ENCODE measurements around the gene B3GNT7.
"Not testable (repeated sequence)": the region's sequence is repeated elsewhere in the genome, so short reads cannot be mapped to it uniquely, and the experiment has no call there.

Gene B3GNT7

DNA sequence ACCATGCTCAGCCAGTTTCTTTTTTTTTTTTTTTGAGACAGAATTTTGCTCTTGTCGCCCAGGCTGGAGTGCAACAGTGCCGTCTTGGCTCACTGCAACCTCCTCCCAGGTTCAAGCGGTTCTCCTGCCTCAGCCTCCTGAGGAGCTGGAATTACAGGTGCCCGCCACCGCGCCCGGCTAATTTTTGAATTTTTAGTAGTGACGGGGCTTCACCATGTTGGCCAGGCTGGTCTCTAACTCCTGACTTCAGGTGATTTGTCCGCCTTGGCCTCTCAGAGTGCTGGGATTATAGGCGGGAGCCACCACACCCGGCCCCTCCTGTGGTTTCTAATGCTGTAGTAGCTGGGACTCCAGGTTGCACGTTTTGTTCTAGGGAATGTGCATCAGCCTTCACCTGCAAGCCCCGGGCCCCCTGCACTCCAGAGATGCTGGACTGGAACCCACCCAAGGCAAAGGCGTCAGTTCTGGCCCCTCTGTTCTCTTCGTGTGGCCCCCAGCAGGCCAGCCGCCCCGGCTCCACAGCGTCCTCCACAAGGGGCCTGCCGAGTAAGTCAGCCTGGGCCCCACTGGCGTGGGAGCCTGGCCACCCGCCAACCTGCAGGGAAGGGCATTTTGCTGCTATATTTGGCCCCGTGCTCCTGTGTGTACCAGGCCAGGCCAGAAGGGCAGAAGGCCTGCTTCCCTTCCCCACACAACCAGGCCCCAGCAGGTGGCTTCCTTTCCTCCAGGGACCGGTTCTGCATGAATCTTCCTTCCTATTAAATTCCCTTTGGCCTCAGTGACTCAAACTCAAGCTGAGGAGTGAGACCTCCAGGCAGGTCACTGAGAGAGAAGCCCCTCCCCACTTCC, 25.7 kb upstream of the B3GNT7 start:
- ATAC-seq, result no peak

DNA sequence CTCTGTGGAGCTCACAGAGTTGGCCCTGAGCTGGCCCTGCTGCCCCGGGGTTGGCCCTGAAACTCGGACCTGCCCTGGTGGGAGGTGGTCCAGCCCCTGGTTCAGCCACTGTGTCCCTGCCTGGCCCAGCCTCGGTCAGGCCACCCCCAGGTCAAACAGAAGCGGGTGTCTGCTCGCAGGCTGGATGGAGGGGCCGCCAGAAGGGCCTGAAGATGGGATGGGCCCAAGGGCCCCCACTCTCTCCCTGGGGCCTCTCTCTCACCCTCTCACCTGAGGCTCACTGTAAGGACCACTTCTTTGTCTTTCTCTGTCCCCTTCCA, 25.1 kb upstream of the B3GNT7 start:
- no peak for ATAC-seq

GRCh38 chr2:231370749-231371429, 24.6 kb upstream of the B3GNT7 start:
- ATAC-seq, result no peak

- no peak for ATAC-seq
Measured at GRCh38 chr2:231371430-231372054, 24.0 kb upstream of the B3GNT7 start.

DNA sequence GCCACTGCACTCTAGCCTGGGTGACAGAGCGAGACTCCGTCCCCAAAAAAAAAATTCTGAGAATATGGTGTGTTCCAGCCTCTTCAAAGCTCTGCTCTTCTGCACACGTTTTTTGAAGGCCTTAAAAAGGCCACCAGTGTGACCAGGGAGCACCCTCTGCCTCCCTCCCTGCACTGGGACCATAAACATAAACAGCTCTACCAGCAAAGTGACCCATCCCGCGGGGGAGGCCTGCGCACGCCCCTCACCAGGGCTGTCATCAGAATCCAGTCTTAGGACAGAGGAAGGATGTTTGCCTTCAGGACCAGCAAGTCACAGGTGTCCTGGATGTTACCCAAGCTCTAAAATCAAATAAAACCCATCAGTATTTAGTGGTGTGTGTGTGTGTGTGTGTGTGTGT, 23.2 kb upstream of the B3GNT7 start:
- ATAC-seq, result no peak

DNA sequence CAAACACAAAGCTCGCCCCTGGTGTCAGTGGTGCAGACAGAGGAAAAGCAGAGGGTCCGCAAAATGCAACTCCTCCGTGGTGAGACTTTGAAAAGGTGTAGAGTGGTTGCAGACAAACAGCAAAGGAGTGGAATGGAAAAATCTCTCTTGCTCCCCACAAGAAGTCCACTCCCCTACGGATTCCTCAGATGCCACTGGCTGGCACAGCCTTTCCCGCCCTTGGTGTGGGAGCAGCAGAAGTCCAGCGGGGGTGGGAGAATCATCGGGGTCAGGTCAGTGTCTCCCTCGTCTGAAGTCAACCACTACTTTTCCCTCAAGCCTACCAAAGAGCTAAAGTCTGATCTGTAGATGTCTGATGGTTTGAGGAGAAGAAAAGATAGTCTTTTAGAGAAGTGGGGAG, 22.3 kb upstream of the B3GNT7 start:
- ATAC-seq, result no peak

DNA sequence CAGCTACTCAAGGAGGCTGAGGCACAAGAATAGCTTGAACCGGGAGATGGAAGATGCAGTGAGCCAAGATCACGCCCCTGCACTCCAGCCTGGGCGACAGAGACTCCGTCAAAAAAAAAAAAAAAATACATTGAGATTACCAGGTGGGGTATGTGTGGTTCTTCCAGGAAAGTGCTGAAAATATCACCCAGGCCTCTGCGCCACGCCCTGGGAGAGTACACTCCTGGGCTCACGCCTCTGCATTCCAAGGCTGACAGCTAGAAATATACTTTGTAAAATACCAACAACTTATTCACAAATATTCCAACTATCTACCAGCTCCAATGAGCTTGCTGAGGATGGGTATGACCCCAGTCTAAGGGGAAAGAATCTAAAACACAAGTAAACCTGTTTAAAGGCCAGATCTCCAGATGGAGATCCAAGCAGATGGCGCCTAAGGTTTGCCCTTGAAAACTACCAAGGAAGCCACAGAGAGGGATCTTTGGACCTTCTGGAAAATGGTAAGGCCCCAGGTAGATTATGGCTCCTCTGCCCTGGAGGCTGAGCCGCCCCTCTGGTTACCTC, 21.6 kb upstream of the B3GNT7 start:
- no peak for ATAC-seq

DNA sequence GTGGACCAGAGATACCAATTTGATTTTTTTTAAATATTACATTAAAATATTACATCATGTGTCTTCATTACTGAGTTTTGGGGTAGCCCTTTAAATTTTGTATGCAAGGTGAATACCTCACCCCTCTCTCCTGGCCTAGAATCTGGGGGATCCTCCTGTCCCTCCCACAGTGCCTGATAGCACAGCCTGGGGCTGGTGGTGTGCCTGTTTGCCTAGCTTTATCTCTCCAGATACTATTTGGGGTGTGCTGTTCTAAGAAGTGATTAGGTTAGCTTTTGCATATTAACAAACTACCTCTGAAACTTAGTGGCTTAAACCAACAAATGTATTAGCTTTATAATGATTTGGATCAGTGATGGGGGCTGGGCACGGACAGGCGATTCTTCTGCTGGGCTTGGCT, 20.7 kb upstream of the B3GNT7 start:
- no peak for ATAC-seq

GRCh38 chr2:231375994-231376615, 19.4 kb upstream of the B3GNT7 start:
- ATAC-seq, result not testable (repeated sequence)

DNA sequence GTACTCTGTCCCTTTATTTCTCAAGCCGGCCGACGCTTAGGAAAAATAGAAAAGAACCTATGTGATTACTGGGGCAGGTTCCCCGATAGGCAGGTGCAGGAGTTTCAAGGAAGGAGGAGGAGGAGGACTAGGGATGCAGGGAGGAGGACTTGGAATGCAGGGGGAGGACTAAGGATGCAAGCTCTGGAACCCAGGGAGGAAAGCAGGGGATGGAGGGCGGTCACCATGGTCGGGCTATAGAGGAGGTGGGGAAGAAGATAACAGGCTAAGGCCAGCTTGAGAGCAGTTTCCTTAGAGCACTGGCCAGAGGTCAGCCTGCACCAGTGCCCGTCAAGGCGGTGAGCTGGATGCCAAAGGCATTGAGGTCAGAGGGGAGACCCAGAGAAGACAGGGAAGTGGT, 18.7 kb upstream of the B3GNT7 start:
- no peak for ATAC-seq

- no peak for ATAC-seq
Measured at GRCh38 chr2:231378026-231378722, 17.3 kb upstream of the B3GNT7 start.

- no peak for ATAC-seq
Measured at GRCh38 chr2:231379266-231380215, 16.0 kb upstream of the B3GNT7 start.

DNA sequence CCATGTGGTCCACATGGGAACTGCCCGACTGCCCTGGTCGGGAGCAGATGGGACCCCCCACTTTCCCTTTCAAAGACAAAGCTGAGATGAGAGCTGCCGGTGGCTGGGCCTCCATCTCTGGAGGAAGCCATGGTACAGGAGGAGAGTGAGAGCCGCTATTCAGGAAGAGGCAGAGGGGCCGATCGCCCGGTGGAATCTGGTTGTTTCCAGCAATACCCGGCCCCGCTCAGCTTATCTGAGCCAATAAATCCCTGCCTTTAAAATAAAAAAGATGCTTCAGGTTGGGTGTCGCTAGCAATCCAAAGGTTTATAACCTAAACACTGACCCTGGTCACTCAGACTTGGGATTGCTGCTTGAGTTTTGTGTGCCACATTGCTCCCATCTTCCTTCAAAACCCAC, 15.2 kb upstream of the B3GNT7 start:
- no peak for ATAC-seq

DNA sequence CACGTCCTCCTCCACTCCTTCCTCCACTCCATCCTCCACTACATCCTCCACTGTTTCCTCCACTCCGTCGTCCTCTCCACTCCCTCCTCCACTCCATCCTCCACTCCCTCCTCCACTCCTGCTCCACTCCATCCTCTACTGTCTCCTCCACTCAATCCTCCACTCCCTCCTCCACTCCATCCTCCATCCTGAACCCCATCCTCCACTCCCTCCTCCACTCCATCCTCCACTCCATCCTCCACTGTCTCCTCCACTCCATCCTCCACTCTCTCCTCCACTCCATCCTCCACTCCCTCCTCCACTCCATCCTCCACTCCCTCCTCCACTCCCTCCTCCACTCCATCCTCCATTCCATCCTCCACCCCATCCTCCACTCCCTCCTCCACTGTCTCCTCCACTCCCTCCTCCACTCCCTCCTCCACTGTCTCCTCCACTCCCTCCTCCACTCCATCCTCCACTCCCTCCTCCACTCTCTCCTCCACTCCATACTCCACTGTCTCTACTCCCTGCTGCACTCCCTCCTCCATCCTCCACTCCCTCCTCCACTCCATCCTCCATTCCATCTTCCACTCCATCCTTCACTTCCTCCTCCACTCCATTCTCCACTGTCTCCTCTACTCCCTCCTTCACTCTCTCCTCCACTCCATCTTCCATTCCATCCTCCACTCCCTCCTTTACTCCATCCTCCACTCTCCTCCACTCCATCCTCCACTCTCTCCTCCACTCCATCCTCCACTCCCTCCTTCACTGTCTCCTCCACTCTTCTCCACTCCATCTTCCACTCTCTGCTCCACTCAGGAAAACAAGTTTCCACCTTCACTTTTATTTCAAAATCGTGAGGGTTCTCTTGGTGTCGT, 14.3 kb upstream of the B3GNT7 start:
- no peak for ATAC-seq

DNA sequence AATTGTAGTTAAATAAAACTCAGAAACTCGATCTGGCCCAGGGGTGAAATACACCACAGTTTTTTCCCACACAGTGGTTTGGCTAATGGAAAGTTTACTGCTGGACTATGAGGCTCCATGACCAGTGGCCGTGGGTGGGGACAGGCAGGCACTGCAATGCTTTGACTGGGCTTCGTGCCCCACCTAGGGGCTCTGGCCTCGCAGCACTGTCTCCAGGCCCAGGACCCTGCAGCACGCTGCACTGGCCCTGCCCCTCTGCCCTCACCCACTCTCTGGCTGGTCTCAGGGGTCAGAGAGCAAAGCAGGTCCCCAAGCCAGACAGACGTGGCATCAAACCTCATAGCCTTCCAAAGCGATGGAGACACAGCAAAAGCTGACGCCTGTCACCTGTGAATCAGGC, 13.4 kb upstream of the B3GNT7 start:
- ATAC-seq, result no peak

DNA sequence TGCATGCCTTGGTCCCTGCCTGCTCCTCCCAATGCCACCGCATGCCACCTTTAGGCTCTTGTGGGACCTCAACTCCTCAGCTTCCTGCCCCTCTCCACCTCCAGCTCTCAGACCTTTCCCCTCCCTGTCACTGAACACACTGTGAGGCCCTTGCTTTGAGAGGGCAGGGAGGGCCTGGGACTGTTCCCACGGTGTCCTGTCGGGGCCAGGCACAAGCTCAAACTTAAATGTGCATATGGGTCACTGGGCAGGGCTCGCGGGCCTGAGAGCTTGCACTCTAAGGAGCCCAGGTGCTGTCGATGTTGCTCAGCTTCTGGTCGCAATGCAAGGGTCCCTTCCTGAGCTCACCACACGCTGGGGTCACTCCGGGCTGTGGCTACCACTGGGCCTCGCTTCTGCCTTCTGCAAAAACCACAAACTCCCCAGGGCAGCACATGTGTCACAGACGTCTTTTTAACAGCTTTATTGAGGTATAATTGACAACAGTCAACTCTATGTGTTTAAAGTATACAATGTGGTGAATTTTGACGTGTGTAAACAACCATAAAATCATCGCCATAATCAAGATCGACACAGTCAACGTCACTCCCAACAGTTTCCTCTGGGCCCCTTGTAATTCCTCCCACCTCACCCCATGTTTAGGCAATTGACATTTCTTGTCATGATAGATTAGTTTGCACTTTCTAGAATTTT, 11.9 kb upstream of the B3GNT7 start:
- no peak for ATAC-seq

DNA sequence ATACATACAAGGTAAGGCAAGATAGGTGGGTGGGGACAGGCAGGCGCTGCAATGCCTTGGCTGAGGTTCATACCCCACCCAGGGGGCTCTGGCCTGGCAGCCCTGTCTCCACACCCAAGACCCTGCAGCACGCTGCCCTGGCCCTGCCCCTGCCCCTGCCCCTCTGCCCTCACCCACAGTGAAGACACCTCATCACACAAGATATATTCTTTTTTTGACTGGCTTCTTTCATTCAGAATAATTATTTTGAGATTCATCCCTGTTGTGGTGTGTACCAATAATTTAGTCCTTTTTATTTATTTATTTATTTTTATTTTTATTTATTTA, 11.4 kb upstream of the B3GNT7 start:
- no peak for ATAC-seq

- ATAC-seq, result no peak
Measured at GRCh38 chr2:231384970-231385369, 10.5 kb upstream of the B3GNT7 start.

DNA sequence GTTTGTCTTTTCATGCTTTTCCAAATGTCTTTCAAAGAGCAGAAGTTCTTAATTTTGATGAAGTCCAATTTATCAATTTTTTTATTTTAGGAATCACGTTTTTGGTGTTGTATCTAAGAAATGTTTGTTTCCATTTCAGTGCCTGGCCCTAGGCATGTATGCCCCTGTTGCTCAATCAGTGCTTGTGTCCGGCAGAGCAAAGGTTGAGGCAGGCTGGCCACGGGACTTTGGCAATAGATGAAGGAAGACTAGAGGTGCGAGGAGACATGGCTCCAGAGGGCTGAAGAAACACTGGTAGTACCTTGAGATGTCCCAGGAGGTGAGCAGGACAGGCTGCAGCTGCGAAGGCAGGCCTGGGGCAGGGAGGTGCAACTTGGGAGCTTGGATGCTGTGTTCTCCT, 10.1 kb upstream of the B3GNT7 start:
- ATAC-seq, result no peak

GRCh38 chr2:231386446-231386845, 9.1 kb upstream of the B3GNT7 start:
- ATAC-seq, result no peak

Data from activated CD4-positive, CD25-positive, alpha-beta regulatory T cell treated with anti-CD3 and anti-CD28 coated beads, Interleukin-2, amount 50 U/mL, for 24 hours (primary cell).